ENCODE data around the gene PLA2G15.

PLA2G15 gene

DNA sequence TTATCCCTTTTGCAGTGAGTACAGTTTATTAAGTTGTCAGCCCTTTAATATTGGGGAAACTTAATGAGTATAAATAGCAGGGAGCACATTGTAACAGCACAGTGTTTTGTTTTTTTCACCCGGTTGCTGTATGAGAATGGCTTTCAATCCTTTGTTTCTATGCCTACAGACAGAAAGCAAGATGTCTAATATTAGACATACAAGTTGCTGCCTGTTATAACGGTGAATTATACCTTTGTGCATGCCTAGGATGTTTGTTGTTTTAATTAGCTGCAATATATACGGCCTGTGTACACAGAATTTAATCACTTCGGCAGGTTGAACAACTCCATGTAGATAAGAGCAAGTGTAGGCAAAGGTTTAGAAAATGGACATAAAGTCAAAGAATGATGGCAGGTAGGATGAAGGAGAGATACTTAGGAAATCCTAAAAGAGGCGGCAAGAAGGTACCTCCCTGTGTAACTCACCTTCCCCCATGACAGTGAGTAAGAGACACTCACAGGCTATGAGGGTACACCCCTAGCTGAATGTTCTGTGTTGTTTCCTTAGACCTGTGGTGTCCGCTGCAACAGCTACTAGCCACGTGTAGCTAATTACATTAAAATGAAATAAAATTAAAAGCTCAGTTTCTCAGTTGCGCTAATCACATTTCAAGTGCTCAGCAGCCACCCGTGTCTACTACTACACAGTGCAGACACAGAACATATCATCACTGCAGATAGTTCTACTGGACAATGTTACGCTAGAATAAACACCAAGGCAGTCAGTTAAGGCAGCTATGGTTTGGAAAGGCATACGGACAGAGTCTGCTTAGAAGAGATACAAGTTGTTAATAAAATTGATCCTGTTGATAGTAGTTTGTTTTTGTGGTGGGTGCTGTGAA, 54.6 kb downstream of the PLA2G15 start:
- no peak for DNase-seq (ENCODE audit: low spot score)

DNA sequence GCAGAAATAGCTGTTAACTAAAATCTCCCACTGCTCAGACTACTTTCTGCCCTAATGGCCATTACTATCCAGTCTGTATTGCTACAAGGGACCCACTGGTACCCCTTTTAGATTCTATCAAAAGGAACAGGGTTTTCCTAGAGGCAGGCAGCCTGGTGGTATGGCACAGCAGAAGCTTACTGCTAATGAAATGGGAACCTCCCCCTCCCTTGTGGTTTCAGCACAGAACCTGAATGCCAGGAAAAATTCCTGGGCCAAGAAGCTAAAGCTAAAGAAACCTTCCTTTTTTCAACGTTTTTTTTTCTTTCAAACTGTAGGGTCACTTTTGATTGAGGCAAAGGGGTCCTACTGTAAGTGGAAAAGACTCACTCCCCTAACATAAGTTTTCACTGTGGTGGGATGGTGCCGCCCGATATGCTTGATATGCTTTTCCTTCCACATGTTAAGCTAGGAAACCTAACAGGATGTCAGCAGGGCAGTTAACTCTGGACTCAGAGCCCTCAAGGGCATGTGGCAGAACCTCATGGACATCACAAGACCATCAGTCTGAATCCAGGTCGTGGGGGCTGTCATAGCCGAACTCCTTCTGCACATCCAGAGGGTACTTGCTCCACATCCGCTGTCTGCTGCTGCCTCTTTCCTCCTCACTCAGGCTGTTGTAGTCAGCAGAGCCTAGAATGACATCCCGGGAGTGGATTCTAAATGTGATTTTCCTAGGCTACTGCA, 55.7 kb downstream of the PLA2G15 start:
- DNase-seq (ENCODE audit: low spot score) = no peak

- no peak for DNase-seq (ENCODE audit: low spot score)
Observed at GRCh38 chr16:68306633-68307032, 61.5 kb downstream of the PLA2G15 start.

GRCh38 chr16:68309799-68310198, 64.6 kb downstream of the PLA2G15 start:
- no peak for DNase-seq (ENCODE audit: low spot score)

DNA sequence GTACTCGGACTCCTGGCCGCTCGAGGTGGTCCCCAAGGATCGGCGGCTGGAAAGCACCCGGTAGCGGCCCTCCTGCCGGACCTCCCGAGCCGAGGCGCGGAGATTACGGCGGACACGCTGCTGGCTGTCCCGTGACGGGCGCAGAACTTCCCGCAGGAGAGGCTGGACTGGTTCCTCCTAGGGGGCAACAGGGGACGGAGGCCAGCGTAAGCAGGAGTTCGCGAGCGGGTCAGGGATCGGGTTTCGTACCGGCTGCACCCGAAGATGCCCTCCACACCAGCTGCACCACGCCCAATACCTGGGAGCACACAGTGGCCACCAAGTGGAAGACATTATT, 65.2 kb downstream of the PLA2G15 start:
- DNase-seq (ENCODE audit: low spot score) = peak; percentile 51
